ENCODE data around the gene RNU6-1.

DNA sequence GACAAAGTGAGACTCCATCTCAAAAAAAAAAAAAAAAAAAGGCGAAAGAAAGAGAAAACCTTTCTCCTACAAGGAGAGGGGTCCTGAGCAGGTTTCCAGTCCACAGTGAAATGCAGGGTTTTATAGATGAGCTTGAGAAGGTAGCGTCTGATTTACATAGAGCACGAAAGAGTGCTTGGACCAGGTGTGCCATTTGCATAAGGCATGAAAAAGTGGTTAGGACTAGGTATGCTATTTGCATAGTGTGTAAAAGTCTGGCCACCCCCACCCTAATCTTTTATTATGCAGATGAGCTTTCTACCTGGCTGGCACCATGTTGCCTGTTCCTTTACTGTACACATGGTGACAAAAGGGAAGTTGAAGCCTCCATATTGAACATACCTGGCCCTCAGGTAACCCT, 13.6 kb upstream of the RNU6-1 start:
- TF ChIP-seq EZH2 (IDR thresholded peaks at IDR 0.05; ENCODE audit: low read length, missing control alignments), result no peak
- TF ChIP-seq, protein P1, sequence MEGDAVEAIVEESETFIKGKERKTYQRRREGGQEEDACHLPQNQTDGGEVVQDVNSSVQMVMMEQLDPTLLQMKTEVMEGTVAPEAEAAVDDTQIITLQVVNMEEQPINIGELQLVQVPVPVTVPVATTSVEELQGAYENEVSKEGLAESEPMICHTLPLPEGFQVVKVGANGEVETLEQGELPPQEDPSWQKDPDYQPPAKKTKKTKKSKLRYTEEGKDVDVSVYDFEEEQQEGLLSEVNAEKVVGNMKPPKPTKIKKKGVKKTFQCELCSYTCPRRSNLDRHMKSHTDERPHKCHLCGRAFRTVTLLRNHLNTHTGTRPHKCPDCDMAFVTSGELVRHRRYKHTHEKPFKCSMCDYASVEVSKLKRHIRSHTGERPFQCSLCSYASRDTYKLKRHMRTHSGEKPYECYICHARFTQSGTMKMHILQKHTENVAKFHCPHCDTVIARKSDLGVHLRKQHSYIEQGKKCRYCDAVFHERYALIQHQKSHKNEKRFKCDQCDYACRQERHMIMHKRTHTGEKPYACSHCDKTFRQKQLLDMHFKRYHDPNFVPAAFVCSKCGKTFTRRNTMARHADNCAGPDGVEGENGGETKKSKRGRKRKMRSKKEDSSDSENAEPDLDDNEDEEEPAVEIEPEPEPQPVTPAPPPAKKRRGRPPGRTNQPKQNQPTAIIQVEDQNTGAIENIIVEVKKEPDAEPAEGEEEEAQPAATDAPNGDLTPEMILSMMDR (conservative IDR thresholded peaks at IDR 0.05 in 1 of 2, IDR thresholded peaks at IDR 0.05 in 1 of 2; ENCODE audit: low read depth in 1 of 2, low read length in 2 of 2), result no peak

Data from fibroblast of lung (primary cell).